ENCODE results near the gene SCGB3A1.

GRCh38 chr5:180639741-180640610 lies 48.7 kb upstream of the SCGB3A1 start:
- TF ChIP-seq CTCF (conservative IDR thresholded peaks at IDR 0.05; ENCODE audit: low read length) (no peak), EZH2phosphoT487 (IDR thresholded peaks at IDR 0.05; ENCODE audit: borderline replicate concordance) (no peak)

Measured in Loucy (cell line).